ENCODE results near the gene OR1J2.
"Not testable (repeated sequence)": the region's sequence is repeated elsewhere in the genome, so short reads cannot be mapped to it uniquely, and the experiment has no call there.

OR1J2 gene

DNA sequence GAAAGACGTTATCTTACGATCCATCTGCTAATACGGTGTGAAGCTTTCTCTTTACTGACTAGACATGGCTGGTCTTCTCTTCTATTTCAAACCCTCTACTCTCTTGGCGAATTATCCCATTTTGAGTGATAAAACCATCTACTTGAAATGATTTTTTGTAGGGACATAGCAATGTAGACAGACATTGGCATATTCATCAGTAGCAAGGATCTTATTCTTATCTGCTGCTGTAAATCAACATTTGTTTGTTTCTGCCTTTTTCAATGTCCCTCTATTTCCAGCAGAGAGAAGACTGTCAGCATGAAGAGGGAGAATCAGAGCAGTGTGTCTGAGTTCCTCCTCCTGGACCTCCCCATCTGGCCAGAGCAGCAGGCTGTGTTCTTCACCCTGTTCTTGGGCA, 8.2 kb downstream of the OR1J2 start, which contains the start of gene OR1J4:
OR1J4 (plus strand) TSS at position 301 of the 400 bp plus-strand sequence; CDS start at position 301, 0 bp downstream.
- DNase-seq (ENCODE audit: low read depth), result no peak
- TF ChIP-seq CTCF (conservative IDR thresholded peaks at IDR 0.05; ENCODE audit: low read depth, low read length), result no peak
- no peak within 1 kb of the TSS for H3K4me3 ChIP-seq (ENCODE audit: low read length)

DNA sequence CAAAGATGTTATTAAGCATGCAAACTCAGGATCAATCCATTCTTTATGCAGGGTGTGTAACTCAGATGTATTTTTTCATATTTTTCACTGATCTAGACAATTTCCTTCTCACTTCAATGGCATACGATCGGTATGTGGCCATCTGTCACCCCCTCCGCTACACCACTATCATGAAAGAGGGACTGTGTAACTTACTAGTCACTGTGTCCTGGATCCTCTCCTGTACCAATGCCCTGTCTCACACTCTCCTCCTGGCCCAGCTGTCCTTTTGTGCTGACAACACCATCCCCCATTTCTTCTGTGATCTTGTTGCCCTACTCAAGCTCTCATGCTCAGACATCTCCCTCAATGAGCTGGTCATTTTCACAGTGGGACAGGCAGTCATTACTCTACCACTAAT, 8.8 kb downstream of the OR1J2 start:
- H3K4me3 ChIP-seq (ENCODE audit: low read length), result no peak overlapping the region
- no peak for DNase-seq (ENCODE audit: low read depth)
- no peak for TF ChIP-seq CTCF (conservative IDR thresholded peaks at IDR 0.05; ENCODE audit: low read depth, low read length)

DNA sequence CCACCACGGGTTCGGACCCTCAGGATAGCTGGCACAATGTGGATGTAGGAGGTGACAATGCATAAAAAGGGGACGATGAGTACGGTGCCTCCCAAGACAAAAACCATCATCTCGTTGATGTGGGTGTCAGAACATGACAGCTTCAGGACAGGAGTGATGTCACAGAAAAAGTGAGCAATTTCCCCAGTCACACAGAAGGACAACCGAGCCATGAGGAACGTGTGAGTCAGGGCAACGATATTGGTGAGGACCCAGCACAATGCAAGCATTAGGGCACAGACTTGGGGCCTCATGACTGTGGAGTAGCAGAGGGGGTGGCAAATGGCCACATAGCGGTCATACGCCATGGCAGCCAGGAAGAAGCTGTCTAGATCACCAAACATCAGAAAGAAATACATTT, 16.0 kb downstream of the OR1J2 start:
- TF ChIP-seq CTCF (conservative IDR thresholded peaks at IDR 0.05; ENCODE audit: low read depth, low read length), result no peak
- no peak overlapping the region for H3K4me3 ChIP-seq (ENCODE audit: low read length)
- no peak for DNase-seq (ENCODE audit: low read depth)

GRCh38 chr9:122527193-122527592, 16.6 kb downstream of the OR1J2 start, which contains the start of gene OR1N1:
OR1N1 (minus strand) TSS chr9:122527293; CDS start chr9:122527293, 0 bp downstream.
- H3K4me3 ChIP-seq (ENCODE audit: low read length), result no peak within 1 kb of the TSS
- DNase-seq (ENCODE audit: low read depth), result no peak
- TF ChIP-seq CTCF (conservative IDR thresholded peaks at IDR 0.05; ENCODE audit: low read depth, low read length), result no peak

DNA sequence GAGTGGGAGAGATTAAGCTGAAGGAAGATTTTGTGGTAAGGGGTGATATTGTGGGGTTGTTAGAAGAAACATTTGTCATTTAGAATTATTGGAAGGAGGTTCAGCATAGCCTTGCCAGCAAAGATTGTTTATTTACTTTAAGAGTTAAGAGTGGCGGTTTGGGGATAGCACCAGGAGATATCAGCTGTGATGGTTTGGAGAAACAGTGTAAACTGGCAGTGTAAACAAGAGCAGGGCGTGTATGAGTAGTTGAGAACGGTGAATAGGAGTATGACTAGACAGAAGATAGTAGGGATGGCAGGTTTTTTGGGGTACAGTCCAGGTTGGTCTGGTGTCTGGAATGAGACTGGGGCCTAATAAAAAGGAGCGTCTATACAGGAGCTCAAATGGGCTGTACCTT, 20.6 kb downstream of the OR1J2 start:
- H3K4me3 ChIP-seq (ENCODE audit: low read length); DNase-seq (ENCODE audit: low read depth): not testable (repeated sequence)

GRCh38 chr9:122536134-122536533, 25.5 kb downstream of the OR1J2 start:
- DNase-seq (ENCODE audit: low read depth), result no peak
- no peak for TF ChIP-seq CTCF (conservative IDR thresholded peaks at IDR 0.05; ENCODE audit: low read depth, low read length)
- H3K4me3 ChIP-seq (ENCODE audit: low read length), result no peak overlapping the region

- H3K4me3 ChIP-seq (ENCODE audit: low read length); DNase-seq (ENCODE audit: low read depth): not testable (repeated sequence)
These were observed 26.5 kb downstream of the OR1J2 start for GRCh38 chr9:122537066-122537465.

DNA sequence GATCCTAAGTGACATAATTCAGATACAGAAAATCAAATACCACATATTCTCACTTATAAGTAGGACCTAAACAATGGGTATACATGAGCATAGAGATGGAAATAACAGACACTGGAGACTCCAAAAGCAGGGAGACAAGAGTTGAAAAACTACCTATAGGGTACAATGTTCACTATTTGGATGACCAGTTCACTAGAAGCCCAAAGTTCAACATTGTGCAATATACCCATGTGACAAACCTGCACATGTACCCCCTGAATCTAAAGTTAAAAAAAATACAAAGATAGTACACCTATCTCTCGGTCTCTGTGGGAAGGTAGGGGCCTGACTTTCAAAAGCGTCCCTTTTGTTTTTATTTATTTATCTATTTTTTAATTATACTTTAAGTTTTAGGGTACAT, 28.2 kb downstream of the OR1J2 start:
- no peak for TF ChIP-seq CTCF (conservative IDR thresholded peaks at IDR 0.05; ENCODE audit: low read depth, low read length)
- no peak for DNase-seq (ENCODE audit: low read depth)
- no peak overlapping the region for H3K4me3 ChIP-seq (ENCODE audit: low read length)

Data from retinal pigment epithelial cell (primary cell).